Activated CD4-positive, alpha-beta memory T cell treated with anti-CD3 and anti-CD28 coated beads, Interleukin-2, amount 10 ng/mL, durations not matched to agents 7 days and 5 days (primary cell): ENCODE results near the gene TBL1X. TPM values are rescaled to one million over a fixed set of nuclear protein-coding genes. Genes with fewer than 3 reads are reported as not detected.

ENCODE experiments used
- CTCF ChIA-PET: fragments of 350-600 bp; sonication (Branson Sonifier 250); formaldehyde crosslinking; loops from one replicate; lab custom pipeline; 2021; ENCODE audit warnings: antibody characterized with exemption, inconsistent platforms; lab: Charles Lee
- POLR2A ChIA-PET: fragments of 350-600 bp; sonication (Branson Sonifier 250); formaldehyde crosslinking; loops from one replicate; lab custom pipeline; 2021; ENCODE audit warnings: antibody characterized with exemption; lab: Charles Lee
- DNase-seq: peaks from one replicate; pipeline ENCODE4 v3.0.0-alpha.2; 2020
- H3K27ac Mint-ChIP-seq: one replicate; pipeline ENCODE4 v1.8.0; 2021; ENCODE audit warnings: mild to moderate bottlenecking, mixed read lengths
- H3K27me3 Mint-ChIP-seq: one replicate; pipeline ENCODE4 v1.8.0; 2021; ENCODE audit warnings: mixed read lengths
- H3K36me3 Mint-ChIP-seq: one replicate; pipeline ENCODE4 v1.8.0; 2021; ENCODE audit warnings: low read depth, mixed read lengths
- H3K4me1 Mint-ChIP-seq: one replicate; pipeline ENCODE4 v1.8.0; 2021; ENCODE audit warnings: mixed read lengths
- H3K4me3 Mint-ChIP-seq: one replicate; pipeline ENCODE4 v1.8.0; 2021; ENCODE audit warnings: mild to moderate bottlenecking, mixed read lengths
- H3K9me3 Mint-ChIP-seq: one replicate; pipeline ENCODE4 v1.8.0; 2021; ENCODE audit warnings: mixed read lengths
- total RNA-seq, 2 experiments: library from RNA; stranded (reverse); gene quantifications; one replicate each; pipeline ENCODE4 v1.2.3, GENCODE V29; 2021

TBL1X gene
- total RNA-seq, 2 experiments from 2014 or later = 39.5 to 44.0 TPM

DNA sequence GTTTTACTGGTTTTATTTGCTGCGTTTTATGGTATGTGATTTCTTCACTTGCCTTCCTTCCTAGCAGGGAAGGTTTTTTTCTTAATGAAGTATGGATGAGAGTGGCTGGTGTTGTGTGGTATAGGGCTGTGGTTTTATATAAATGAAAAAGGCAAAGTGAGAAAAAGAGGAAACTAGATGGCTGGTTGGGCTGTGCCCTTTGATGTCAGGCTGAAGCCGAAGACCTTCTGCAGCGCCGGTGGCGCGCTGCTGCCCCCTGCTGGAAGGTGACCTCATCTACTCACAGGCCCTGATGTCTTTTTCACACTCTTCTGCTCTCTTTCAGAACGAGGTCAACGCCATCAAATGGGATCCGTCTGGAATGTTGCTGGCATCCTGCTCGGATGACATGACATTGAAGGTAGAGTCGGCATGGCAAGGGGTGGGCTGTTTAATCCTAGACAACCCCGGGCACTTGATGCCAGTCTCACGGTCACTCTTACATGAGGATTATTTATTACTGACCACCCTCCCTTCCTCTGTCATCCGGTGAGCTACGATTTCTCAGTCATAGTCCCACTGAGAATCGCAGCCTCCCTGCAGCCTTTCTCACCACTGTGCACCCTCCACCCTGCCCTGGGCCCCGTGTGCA lies 244.2 kb downstream of the TBL1X start:
- Mint-ChIP-seq H3K27ac (peak overlapping the region; percentile 12), H3K4me1 (peaks cover 7% of the 10 kb centered on the region), H3K4me3 (no peak overlapping the region), H3K27me3 (no peaks in the 10 kb centered on the region), H3K36me3 (peaks cover 39% of the 10 kb centered on the region), H3K9me3 (no peaks in the 10 kb centered on the region)
- CTCF ChIA-PET = interaction anchor here (0.7 kb wide), 1 partner anchor 179 kb away, joined by 4 read pairs; no protein-coding TSS in a partner anchor
- peak; percentile 77 for DNase-seq
- POLR2A ChIA-PET = no interaction called here

- CTCF ChIA-PET = no interaction called here
- no peaks in the 10 kb centered on the region for H3K9me3 Mint-ChIP-seq
- H3K4me1 Mint-ChIP-seq = peaks cover 7% of the 10 kb centered on the region
- H3K36me3 Mint-ChIP-seq = peaks cover 35% of the 10 kb centered on the region
- H3K27ac Mint-ChIP-seq = no peak overlapping the region
- POLR2A ChIA-PET = no interaction called here
- no peaks in the 10 kb centered on the region for H3K27me3 Mint-ChIP-seq
- no peak overlapping the region for H3K4me3 Mint-ChIP-seq
- no peak for DNase-seq
Measured at GRCh38 chrX:9710332-9710731, 245.5 kb downstream of the TBL1X start.

- CTCF ChIA-PET = no interaction called here
- no peak overlapping the region for H3K27ac Mint-ChIP-seq
- H3K27me3 Mint-ChIP-seq = no peaks in the 10 kb centered on the region
- POLR2A ChIA-PET = no interaction called here
- peaks cover 61% of the 10 kb centered on the region for H3K36me3 Mint-ChIP-seq
- DNase-seq = no peak
- no peak overlapping the region for H3K4me3 Mint-ChIP-seq
- H3K9me3 Mint-ChIP-seq = peaks cover 8% of the 10 kb centered on the region
- no peaks in the 10 kb centered on the region for H3K4me1 Mint-ChIP-seq
Measured at GRCh38 chrX:9717376-9717775, 252.5 kb downstream of the TBL1X start.

GRCh38 chrX:9724711-9725110 lies 259.9 kb downstream of the TBL1X start:
- DNase-seq = no peak
- Mint-ChIP-seq H3K4me1 (no peaks in the 10 kb centered on the region), H3K27me3 (no peaks in the 10 kb centered on the region), H3K27ac (no peak overlapping the region), H3K36me3 (peaks cover 30% of the 10 kb centered on the region), H3K9me3 (peaks cover 21% of the 10 kb centered on the region), H3K4me3 (no peak overlapping the region)
- ChIA-PET POLR2A (no interaction called here), CTCF (no interaction called here)

- no peak overlapping the region for H3K4me3 Mint-ChIP-seq
Measured at GRCh38 chrX:9728261-9728660, 263.4 kb downstream of the TBL1X start.

DNA sequence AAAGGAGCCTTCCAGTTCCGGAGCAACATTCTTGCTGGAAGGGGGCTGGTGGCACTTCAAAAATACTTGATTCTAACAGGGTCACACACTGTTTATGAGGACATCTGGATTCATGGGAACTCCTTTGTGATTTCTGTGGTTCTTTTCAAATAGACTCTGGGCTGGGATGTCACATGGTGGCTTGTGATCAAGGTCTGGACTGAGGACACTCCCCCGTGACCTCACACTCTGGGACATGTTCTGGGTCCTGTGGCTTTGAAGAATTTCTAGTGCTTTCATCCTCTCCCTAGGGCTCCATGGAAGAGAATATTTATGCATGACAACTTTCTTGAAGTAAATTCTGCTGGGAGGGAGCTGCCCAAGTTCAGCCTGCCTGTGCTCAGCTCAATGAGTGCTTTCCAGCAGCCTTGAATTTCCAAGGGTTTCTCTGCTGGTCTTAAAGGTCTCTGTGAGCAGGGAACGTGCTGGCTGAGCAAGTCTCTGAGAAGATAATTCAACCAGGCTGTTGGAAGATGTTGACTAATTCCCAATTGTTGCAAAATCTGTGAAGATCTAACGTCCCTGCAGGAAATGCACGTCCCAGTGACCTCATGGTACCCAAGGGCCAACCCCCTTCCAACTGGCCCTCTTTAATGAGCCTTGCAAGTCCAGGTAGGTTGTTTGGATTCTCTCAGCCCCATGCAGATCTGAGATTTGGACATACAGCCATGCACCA lies 264.5 kb downstream of the TBL1X start:
- peaks cover 5% of the 10 kb centered on the region for H3K36me3 Mint-ChIP-seq
- H3K27me3 Mint-ChIP-seq = no peaks in the 10 kb centered on the region
- no peak overlapping the region for H3K4me3 Mint-ChIP-seq
- CTCF ChIA-PET = no interaction called here
- no peak for DNase-seq
- POLR2A ChIA-PET = no interaction called here
- peaks cover 12% of the 10 kb centered on the region for H3K9me3 Mint-ChIP-seq
- H3K27ac Mint-ChIP-seq = no peak overlapping the region
- peaks cover 3% of the 10 kb centered on the region for H3K4me1 Mint-ChIP-seq

More at GRCh38 chrX:9728261-9728660, 263.4 kb downstream of the TBL1X start:
- Mint-ChIP-seq H3K9me3 (peaks cover 12% of the 10 kb centered on the region), H3K27ac (no peak overlapping the region), H3K4me1 (peaks cover 3% of the 10 kb centered on the region), H3K36me3 (peaks cover 6% of the 10 kb centered on the region), H3K27me3 (no peaks in the 10 kb centered on the region)
- ChIA-PET CTCF (no interaction called here), POLR2A (no interaction called here)
- no peak for DNase-seq

DNA sequence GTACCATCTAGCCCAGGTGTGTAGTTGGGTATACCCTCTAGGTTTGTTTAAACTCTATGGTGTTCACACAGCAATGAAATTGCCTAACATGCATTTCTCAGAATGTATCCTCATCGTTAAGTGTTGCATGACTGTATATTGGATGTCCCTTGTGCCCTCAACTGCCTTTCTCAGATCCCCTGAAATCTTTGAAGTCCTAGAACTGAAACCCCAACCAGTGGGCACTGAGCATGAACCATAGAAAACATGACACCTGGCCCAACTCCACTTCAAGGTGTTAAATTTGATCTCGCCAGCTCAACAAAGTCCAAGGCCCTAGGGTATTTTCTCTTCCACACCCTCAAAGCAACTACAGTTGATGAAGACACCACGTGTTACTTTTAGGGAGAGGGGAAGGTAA lies 265.2 kb downstream of the TBL1X start:
- CTCF ChIA-PET = no interaction called here
- peaks cover 5% of the 10 kb centered on the region for H3K36me3 Mint-ChIP-seq
- H3K27ac Mint-ChIP-seq = no peak overlapping the region
- peaks cover 10% of the 10 kb centered on the region for H3K9me3 Mint-ChIP-seq
- POLR2A ChIA-PET = no interaction called here
- H3K27me3 Mint-ChIP-seq = no peaks in the 10 kb centered on the region
- H3K4me3 Mint-ChIP-seq = no peak overlapping the region
- DNase-seq = no peak
- peaks cover 3% of the 10 kb centered on the region for H3K4me1 Mint-ChIP-seq

DNA sequence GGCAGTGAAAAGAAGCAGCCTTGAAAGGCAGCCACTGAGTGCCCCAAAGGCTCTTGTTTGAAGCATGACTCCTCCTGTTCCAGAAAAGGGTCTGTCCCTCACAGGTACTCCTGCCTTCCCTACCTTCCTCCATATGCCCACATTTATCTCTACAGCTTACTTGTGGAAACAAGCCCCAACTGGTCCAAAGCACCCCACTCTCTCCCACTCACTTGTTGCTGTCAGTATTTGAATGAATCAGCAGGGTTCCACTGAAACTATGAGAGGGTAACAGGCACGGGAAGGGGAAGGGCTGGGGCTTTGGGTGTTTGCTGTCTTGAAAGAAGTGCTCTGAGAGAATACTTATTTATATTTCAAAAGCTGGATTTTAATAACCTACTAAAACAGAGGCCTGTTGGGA lies 265.9 kb downstream of the TBL1X start:
- Mint-ChIP-seq H3K27me3 (no peaks in the 10 kb centered on the region), H3K4me1 (peaks cover 3% of the 10 kb centered on the region), H3K27ac (no peak overlapping the region), H3K9me3 (peaks cover 10% of the 10 kb centered on the region), H3K36me3 (peaks cover 5% of the 10 kb centered on the region), H3K4me3 (no peak overlapping the region)
- ChIA-PET POLR2A (no interaction called here), CTCF (no interaction called here)
- DNase-seq = no peak

- no peak overlapping the region for H3K27ac Mint-ChIP-seq
- peaks cover 2% of the 10 kb centered on the region for H3K27me3 Mint-ChIP-seq
- H3K9me3 Mint-ChIP-seq = no peaks in the 10 kb centered on the region
- DNase-seq = no peak
- ChIA-PET POLR2A (no interaction called here), CTCF (no interaction called here)
- no peak overlapping the region for H3K4me3 Mint-ChIP-seq
- no peaks in the 10 kb centered on the region for H3K4me1 Mint-ChIP-seq
- H3K36me3 Mint-ChIP-seq = no peaks in the 10 kb centered on the region
Measured at GRCh38 chrX:9737363-9737762, 272.5 kb downstream of the TBL1X start.

DNA sequence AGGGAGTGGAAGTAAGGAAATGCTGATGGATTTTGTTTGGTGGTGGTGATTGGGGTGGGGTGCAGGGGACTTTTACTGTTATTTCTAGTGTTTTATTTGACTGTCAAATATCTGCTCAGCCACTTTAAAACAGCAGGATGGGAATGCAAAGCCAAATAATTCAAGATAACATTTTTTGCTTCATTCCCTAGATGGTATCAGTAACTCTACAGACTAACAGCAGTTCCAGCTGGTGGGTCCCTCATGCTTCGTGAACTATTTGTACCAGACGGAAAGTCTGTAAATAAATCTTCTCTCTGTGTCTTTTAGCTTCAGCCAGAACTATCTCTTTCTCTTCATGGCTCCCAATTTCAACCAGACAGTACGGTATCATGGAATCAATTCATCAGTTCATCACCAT lies 273.3 kb downstream of the TBL1X start:
- POLR2A ChIA-PET = no interaction called here
- H3K27ac Mint-ChIP-seq = no peak overlapping the region
- H3K4me1 Mint-ChIP-seq = no peaks in the 10 kb centered on the region
- CTCF ChIA-PET = no interaction called here
- no peaks in the 10 kb centered on the region for H3K9me3 Mint-ChIP-seq
- no peaks in the 10 kb centered on the region for H3K36me3 Mint-ChIP-seq
- no peak overlapping the region for H3K4me3 Mint-ChIP-seq
- DNase-seq = no peak
- peaks cover 2% of the 10 kb centered on the region for H3K27me3 Mint-ChIP-seq

DNA sequence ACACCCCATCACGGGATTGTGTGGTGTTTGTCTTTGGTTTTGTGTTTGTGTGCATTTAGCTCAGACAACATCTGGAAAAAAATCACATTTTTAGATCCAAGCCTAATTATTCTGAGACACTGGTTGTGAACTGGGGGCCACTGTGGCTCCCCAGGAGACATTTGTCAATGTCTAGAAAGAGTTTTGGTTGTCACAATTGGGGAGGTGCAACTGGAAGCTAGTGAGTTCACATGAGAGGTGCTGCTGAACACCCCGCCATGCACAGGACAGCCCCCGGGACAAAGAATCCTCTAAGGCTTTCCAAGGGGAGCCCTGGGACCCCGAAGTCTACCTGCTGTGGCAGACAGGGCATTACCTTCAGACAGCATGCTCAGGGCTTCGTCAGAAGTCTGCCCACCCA lies 274.3 kb downstream of the TBL1X start:
- Mint-ChIP-seq H3K9me3 (no peaks in the 10 kb centered on the region), H3K27me3 (peaks cover 2% of the 10 kb centered on the region), H3K36me3 (no peaks in the 10 kb centered on the region), H3K4me1 (no peaks in the 10 kb centered on the region), H3K4me3 (no peak overlapping the region), H3K27ac (no peak overlapping the region)
- ChIA-PET POLR2A (no interaction called here), CTCF (no interaction called here)
- DNase-seq = no peak

DNA sequence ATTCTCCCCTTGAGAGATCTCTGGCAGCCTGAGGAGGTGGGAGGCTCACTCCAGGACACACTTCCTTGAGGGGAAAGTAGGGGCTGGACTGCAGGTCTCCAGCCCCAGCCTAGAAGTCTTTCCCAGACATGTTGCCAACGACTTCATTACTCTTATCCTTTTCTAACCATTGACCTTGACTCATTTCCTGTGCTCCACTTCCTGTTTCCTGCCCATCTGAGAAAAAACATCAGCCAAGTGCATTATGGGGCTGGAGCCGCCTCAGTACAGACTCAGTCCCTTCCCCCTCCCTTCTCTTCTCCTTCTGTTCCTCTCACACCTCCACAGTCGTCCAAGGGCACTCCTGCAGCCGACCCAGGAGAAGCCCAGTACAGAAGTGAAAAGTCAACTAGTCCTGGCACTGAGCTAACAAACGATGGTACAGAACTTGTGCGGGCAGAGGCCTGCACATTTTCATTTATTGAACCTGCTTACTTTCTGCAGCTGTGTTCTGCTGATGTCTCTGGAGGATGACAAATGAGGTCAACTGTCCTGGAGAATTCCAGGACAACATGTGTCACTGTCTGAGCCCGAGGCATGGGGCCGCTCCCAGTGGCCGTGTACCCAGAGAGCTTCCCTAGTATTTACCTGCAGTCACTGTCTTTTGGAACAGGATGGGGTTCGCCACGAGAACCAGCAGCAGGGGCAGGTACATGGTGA lies 280.7 kb downstream of the TBL1X start:
- CTCF ChIA-PET = no interaction called here
- DNase-seq = peak; percentile 36
- no peaks in the 10 kb centered on the region for H3K27me3 Mint-ChIP-seq
- no peak overlapping the region for H3K4me3 Mint-ChIP-seq
- H3K27ac Mint-ChIP-seq = peak overlapping the region; percentile 67
- POLR2A ChIA-PET = no interaction called here
- H3K36me3 Mint-ChIP-seq = peaks cover 8% of the 10 kb centered on the region
- H3K4me1 Mint-ChIP-seq = peaks cover 18% of the 10 kb centered on the region
- H3K9me3 Mint-ChIP-seq = peaks cover 6% of the 10 kb centered on the region

- ChIA-PET CTCF (no interaction called here), POLR2A (no interaction called here)
- no peaks in the 10 kb centered on the region for H3K27me3 Mint-ChIP-seq
- H3K27ac Mint-ChIP-seq = no peak overlapping the region
- DNase-seq = no peak
- H3K9me3 Mint-ChIP-seq = peaks cover 6% of the 10 kb centered on the region
- peaks cover 18% of the 10 kb centered on the region for H3K4me1 Mint-ChIP-seq
- H3K36me3 Mint-ChIP-seq = peaks cover 8% of the 10 kb centered on the region
- no peak overlapping the region for H3K4me3 Mint-ChIP-seq
Measured at GRCh38 chrX:9746148-9746888, 281.5 kb downstream of the TBL1X start.
